H9 (cell line): Measurements from ENCODE around the gene KIF26A. TPM values are rescaled to one million over a fixed set of nuclear protein-coding genes. Genes with fewer than 3 reads are reported as not detected.

Source experiments
- DNase-seq: peaks from one replicate; pipeline ENCODE4 v3.0.0-alpha.2; 2017
- H2AFZ ChIP-seq: one replicate; pipeline ENCODE4 v1.6.1; 2013; ENCODE audit warnings: mild to moderate bottlenecking, low read length, control low read depth, moderate library complexity
- H2AK5ac ChIP-seq: 2 replicates; pipeline ENCODE4 v1.6.1; 2013; ENCODE audit warnings: low read length, control low read depth, mixed read lengths; ENCODE audit not compliant: insufficient read length
- H2BK120ac ChIP-seq: one replicate; pipeline ENCODE4 v1.6.1; 2013; ENCODE audit warnings: low read depth, mild to moderate bottlenecking, low read length, control low read depth, inconsistent platforms; ENCODE audit not compliant: poor library complexity, severe bottlenecking
- H2BK12ac ChIP-seq: 2 replicates; pipeline ENCODE4 v1.6.1; 2013; ENCODE audit warnings: low read length, control low read depth, mixed read lengths, low read depth; ENCODE audit not compliant: insufficient read length
- H2BK15ac ChIP-seq: 2 replicates; pipeline ENCODE4 v1.6.1; 2013; ENCODE audit warnings: low read depth, low read length, control low read depth
- H2BK20ac ChIP-seq: one replicate; pipeline ENCODE4 v1.6.1; 2013; ENCODE audit warnings: low read depth, mild to moderate bottlenecking, low read length, control low read depth, inconsistent platforms; ENCODE audit not compliant: poor library complexity, severe bottlenecking
- H2BK5ac ChIP-seq: 2 replicates; pipeline ENCODE4 v1.6.1; 2013; ENCODE audit warnings: low read length, control low read depth, mixed read lengths; ENCODE audit not compliant: insufficient read length
- H3K14ac ChIP-seq: 2 replicates; pipeline ENCODE4 v1.6.1; 2013; ENCODE audit warnings: low read length, control low read depth; ENCODE audit not compliant: insufficient read depth
- H3K18ac ChIP-seq: 2 replicates; pipeline ENCODE4 v1.6.1; 2013; ENCODE audit warnings: low read depth, mild to moderate bottlenecking, mixed read lengths, low read length, control low read depth; ENCODE audit not compliant: insufficient read length
- H3K23ac ChIP-seq: 2 replicates; pipeline ENCODE4 v1.6.1; 2013; ENCODE audit warnings: low read length, control low read depth, mixed read lengths, low read depth; ENCODE audit not compliant: insufficient read length
- H3K23me2 ChIP-seq: 2 replicates; pipeline ENCODE4 v1.6.1; 2013; ENCODE audit warnings: low read depth, mild to moderate bottlenecking, mixed read lengths, low read length, control low read depth; ENCODE audit not compliant: insufficient read length, poor library complexity, severe bottlenecking
- H3K27ac ChIP-seq: 2 replicates; pipeline ENCODE4 v1.5.1; 2013; ENCODE audit warnings: low read length, control low read depth, mixed read lengths, low read depth; ENCODE audit not compliant: insufficient read length
- H3K27me3 ChIP-seq: 2 replicates; pipeline ENCODE4 v1.6.1; 2013; ENCODE audit warnings: low read length, control low read depth, inconsistent platforms; ENCODE audit not compliant: insufficient read depth
- H3K4ac ChIP-seq: 2 replicates; pipeline ENCODE4 v1.6.1; 2013; ENCODE audit warnings: low read depth, mild to moderate bottlenecking, control low read depth, inconsistent platforms, low read length, moderate library complexity
- H3K4me1 ChIP-seq: 2 replicates; pipeline ENCODE4 v1.6.1; 2013; ENCODE audit warnings: low read length, control low read depth, inconsistent platforms; ENCODE audit not compliant: insufficient read depth
- H3K4me2 ChIP-seq: 2 replicates; pipeline ENCODE4 v1.6.1; 2013; ENCODE audit warnings: low read length, control low read depth, mixed read lengths; ENCODE audit not compliant: insufficient read length, insufficient read depth
- H3K56ac ChIP-seq: 2 replicates; pipeline ENCODE4 v1.6.1; 2013; ENCODE audit warnings: low read depth, mild to moderate bottlenecking, mixed read lengths, low read length, control low read depth; ENCODE audit not compliant: insufficient read length
- H3K79me1 ChIP-seq: 2 replicates; pipeline ENCODE4 v1.6.1; 2013; ENCODE audit warnings: low read depth, mild to moderate bottlenecking, moderate library complexity, low read length, control low read depth, inconsistent platforms; ENCODE audit not compliant: insufficient read depth, poor library complexity, severe bottlenecking
- H3K79me2 ChIP-seq: 2 replicates; pipeline ENCODE4 v1.6.1; 2013; ENCODE audit warnings: low read length, control low read depth, inconsistent platforms; ENCODE audit not compliant: insufficient read depth
- H3K9ac ChIP-seq: 2 replicates; pipeline ENCODE4 v1.6.1; 2013; ENCODE audit warnings: low read length, control low read depth, mixed read lengths; ENCODE audit not compliant: insufficient read length; ENCODE audit errors: extremely low read depth
- H3K9me3 ChIP-seq: one replicate; pipeline ENCODE4 v1.6.1; 2013; ENCODE audit warnings: low read depth, low read length, inconsistent platforms; ENCODE audit not compliant: control insufficient read depth
- H3T11ph ChIP-seq: one replicate; pipeline ENCODE4 v1.6.1; 2013; ENCODE audit warnings: mild to moderate bottlenecking, low read length, control low read depth, inconsistent platforms
- H4K20me1 ChIP-seq: one replicate; pipeline ENCODE4 v1.6.1; 2013; ENCODE audit not compliant: control insufficient read depth, insufficient read length, insufficient read depth
- H4K5ac ChIP-seq: 2 replicates; pipeline ENCODE4 v1.6.1; 2013; ENCODE audit warnings: low read depth, mild to moderate bottlenecking, mixed read lengths, low read length, control low read depth; ENCODE audit not compliant: insufficient read length
- H4K8ac ChIP-seq: replicated peaks from 2 replicates; pipeline ENCODE4 v1.6.1; 2013; ENCODE audit warnings: low read length, control low read depth, mixed read lengths, low read depth; ENCODE audit not compliant: insufficient read length
- H4K91ac ChIP-seq: 2 replicates; pipeline ENCODE4 v1.6.1; 2013; ENCODE audit warnings: low read depth, mild to moderate bottlenecking, moderate library complexity, mixed read lengths, low read length, control low read depth; ENCODE audit not compliant: insufficient read length
- H3K27ac Mint-ChIP-seq, 3 experiments: 2 replicates in 2 of 3; 3 replicates in 1 of 3; pipeline ENCODE4 v1.8.0; 2020 to 2021; ENCODE audit warnings: mixed read lengths in 3 of 3, mild to moderate bottlenecking in 1 of 3, moderate library complexity in 1 of 3
- H3K27me3 Mint-ChIP-seq: 2 replicates; pipeline ENCODE4 v1.8.0; 2021; ENCODE audit warnings: low read depth, mild to moderate bottlenecking, moderate library complexity, mixed read lengths
- H3K36me3 Mint-ChIP-seq, 3 experiments: 2 replicates in 2 of 3; 3 replicates in 1 of 3; pipeline ENCODE4 v1.8.0; 2020 to 2021; ENCODE audit warnings: low read depth in 3 of 3, mixed read lengths in 3 of 3; ENCODE audit not compliant: insufficient read depth in 1 of 3
- H3K4me1 Mint-ChIP-seq, 2 experiments: 2 replicates each; pipeline ENCODE4 v1.8.0; 2020; ENCODE audit warnings: mixed read lengths in 2 of 2
- H3K4me3 Mint-ChIP-seq, 2 experiments: 2 replicates in 1 of 2; 3 replicates in 1 of 2; pipeline ENCODE4 v1.8.0; 2020 to 2021; ENCODE audit warnings: mild to moderate bottlenecking in 2 of 2, mixed read lengths in 2 of 2, moderate library complexity in 1 of 2
- H3K9me3 Mint-ChIP-seq, 2 experiments: 2 replicates in 1 of 2; 3 replicates in 1 of 2; pipeline ENCODE4 v1.8.0; 2020; ENCODE audit warnings: mild to moderate bottlenecking in 2 of 2, mixed read lengths in 2 of 2, moderate library complexity in 1 of 2
- CTCF ChIP-seq: fragments of 200-600 bp; sonication (generic); conservative IDR thresholded peaks from 3 replicates; pipeline ENCODE4 v1.8.0; 2021; ENCODE audit warnings: antibody characterized with exemption, mild to moderate bottlenecking
- WGBS: extraction: QIAGEN DNeasy Blood & Tissue Kit; methylation state at CpG from one replicate; pipeline ENCODE4 v1.1.7; 2013; ENCODE audit warnings: missing lambda C conversion rate, low lambda C conversion rate, mixed read lengths; ENCODE audit not compliant: insufficient read length; ENCODE audit errors: extremely low coverage; 5-methylcytosine and 5-hydroxymethylcytosine counted together
- total RNA-seq: library from RNA; stranded (reverse); gene quantifications from 2 replicates; pipeline ENCODE4 v1.2.1, GENCODE V29; 2021

The KIF26A gene
- total RNA-seq, 1 experiment from 2014 or later: 44.2 TPM

- DNase-seq: no peak
- Histone ChIP-seq H2AFZ (no peak overlapping the region), H2BK15ac (no peak overlapping the region), H2BK5ac (no peak overlapping the region), H3K18ac (no peak overlapping the region), H3K23ac (no peak overlapping the region), H2BK20ac (no peak overlapping the region), H4K8ac (no peak overlapping the region), H3K9ac (no peak overlapping the region), H3T11ph (no peak overlapping the region), H3K56ac (no peak overlapping the region), H3K14ac (no peak overlapping the region), H3K27me3 (no peaks in the 10 kb centered on the region), H4K5ac (no peak overlapping the region), H3K4me1 (peaks cover 4% of the 10 kb centered on the region; the same call in 1 of the 2 replicates), H2BK120ac (no peak overlapping the region), H3K4ac (no peak overlapping the region), H3K79me2 (no peaks in the 10 kb centered on the region), H4K20me1 (no peaks in the 10 kb centered on the region), H3K27ac (no peak overlapping the region), H4K91ac (no peak overlapping the region), H3K79me1 (no peaks in the 10 kb centered on the region), H3K23me2 (no peaks in the 10 kb centered on the region), H2BK12ac (no peak overlapping the region), H3K4me2 (no peak overlapping the region), H2AK5ac (no peak overlapping the region), H3K9me3 (no peaks in the 10 kb centered on the region)
- H3K9me3 Mint-ChIP-seq: no peaks in the 10 kb centered on the region
- no peaks in the 10 kb centered on the region; the same call in 1 of the 2 replicates for H3K27me3 Mint-ChIP-seq
- H3K4me3 Mint-ChIP-seq: no peak overlapping the region
- peaks cover 2 to 11% (median 7%) of the 10 kb centered on the region in 3 experiments; a peak in 4 of 7 replicates for H3K36me3 Mint-ChIP-seq
- peaks cover 20 to 26% of the 10 kb centered on the region in 2 experiments for H3K4me1 Mint-ChIP-seq
- WGBS: no CpG with 5 or more reads among the region's 22 CpGs
- no peak for TF ChIP-seq CTCF
- H3K27ac Mint-ChIP-seq: no peak overlapping the region
Observed at GRCh38 chr14:104174051-104174450, 35.7 kb downstream of the KIF26A start.
